ENCODE results near the gene SH2D6. TPM values are rescaled to one million over a fixed set of nuclear protein-coding genes. Genes with fewer than 3 reads are reported as not detected.

The SH2D6 gene
- total RNA-seq, 1 experiment from 2014 or later = not detected

Other genes starting within 250 kb of the SH2D6 start
- 14.1 and 16.9 TPM in 2 replicates for gene TGOLN2, start 90.7 kb upstream of the SH2D6 start, total RNA-seq (2014; rRNA removed; shearing (Covaris generic))
- gene RETSAT, start 64.2 kb upstream of the SH2D6 start, total RNA-seq (2014; rRNA removed; shearing (Covaris generic)) = 32.1 and 39.6 TPM in 2 replicates
- gene ELMOD3, start 63.9 kb upstream of the SH2D6 start, total RNA-seq (2014; rRNA removed; shearing (Covaris generic)) = 11.0 and 11.2 TPM in 2 replicates
- 1.0 and 5.3 TPM in 2 replicates for gene CAPG, start 8.3 kb upstream of the SH2D6 start, total RNA-seq (2014; rRNA removed; shearing (Covaris generic))
- 68.1 and 85.2 TPM in 2 replicates for gene MAT2A, start 120.5 kb downstream of the SH2D6 start, total RNA-seq (2014; rRNA removed; shearing (Covaris generic))
- 27.0 and 28.4 TPM in 2 replicates for gene GGCX, start 142.8 kb downstream of the SH2D6 start, total RNA-seq (2014; rRNA removed; shearing (Covaris generic))
- gene VAMP8, start 158.9 kb downstream of the SH2D6 start, total RNA-seq (2014; rRNA removed; shearing (Covaris generic)) = 69.9 and 73.2 TPM in 2 replicates
- 0.85 and 1.9 TPM in 2 replicates for gene VAMP5, start 165.7 kb downstream of the SH2D6 start, total RNA-seq (2014; rRNA removed; shearing (Covaris generic))
- gene RNF181, start 177.0 kb downstream of the SH2D6 start, total RNA-seq (2014; rRNA removed; shearing (Covaris generic)) = 130 and 155 TPM in 2 replicates
- 20.3 and 20.7 TPM in 2 replicates for gene TMEM150A, start 184.0 kb downstream of the SH2D6 start, total RNA-seq (2014; rRNA removed; shearing (Covaris generic))
- gene C2orf68, start 193.4 kb downstream of the SH2D6 start, total RNA-seq (2014; rRNA removed; shearing (Covaris generic)) = 34.0 and 34.3 TPM in 2 replicates
- gene USP39, start 197.5 kb downstream of the SH2D6 start, total RNA-seq (2014; rRNA removed; shearing (Covaris generic)) = 122 and 141 TPM in 2 replicates
- gene SFTPB, start 249.5 kb downstream of the SH2D6 start, total RNA-seq (2014; rRNA removed; shearing (Covaris generic)) = not detected in 2 replicates

All from G401 (cell line).